Thyroid gland (tissue), 4 donors: ENCODE data around the gene SPTBN1.

ENCODE experiments used
- CTCF ChIP-seq, 6 experiments: fragments of 200-600 bp in 3 of 6; fragments of 450-650 bp in 3 of 6; sonication (generic) in 3 of 6; IDR thresholded peaks; one replicate each; pipeline ENCODE4 v1.5.1; 2016 to 2019; ENCODE audit warnings: antibody characterized with exemption in 6 of 6, mild to moderate bottlenecking in 2 of 6, inconsistent platforms in 1 of 6, moderate library complexity in 1 of 6
- POLR2A ChIP-seq, 2 donors: fragments of 450-650 bp; IDR thresholded peaks; one replicate each; pipeline ENCODE4 v1.6.1; 2017; ENCODE audit warnings: antibody characterized with exemption in 2 of 2, mild to moderate bottlenecking in 2 of 2, moderate library complexity in 1 of 2

- TF ChIP-seq CTCF (IDR thresholded peaks at IDR 0.05) (no peak), POLR2A (IDR thresholded peaks at IDR 0.05) (no peak)
Observed at GRCh38 chr2:54613794-54614257, 157.7 kb downstream of the SPTBN1 start.
